K562 (cell line): ENCODE measurements around the gene ATP6V0E2. TPM values are rescaled to one million over a fixed set of nuclear protein-coding genes. Genes with fewer than 3 reads are reported as not detected.

Experiments
- BRD4 ChIP-seq: fragments of 200-600 bp; sonication (generic); IDR thresholded peaks from 2 replicates; pipeline ENCODE4 v1.6.1; 2017; ENCODE audit warnings: inconsistent platforms
- CBX3 ChIP-seq, 2 experiments: IDR thresholded peaks; 1 replicate in 1 of 2; 2 replicates in 1 of 2; pipeline ENCODE4 v1.6.1; 2012; ENCODE audit warnings: inconsistent platforms in 2 of 2, low read length in 2 of 2, borderline replicate concordance in 1 of 2, control low read depth in 1 of 2
- ETV6 ChIP-seq, 3 experiments: fragments of 150-350 bp in 1 of 3; sonication (generic) in 1 of 3; formaldehyde crosslinking in 1 of 3; IDR thresholded peaks; 2 replicates each; pipeline versions ENCODE4 v1.6.1 to v1.8.0; 2014 to 2022; ENCODE audit warnings: borderline replicate concordance in 2 of 3, low read depth in 2 of 3, antibody characterized with exemption in 1 of 3, low read length in 1 of 3, mild to moderate bottlenecking in 1 of 3, missing genetic modification reagents in 1 of 3
- FOS ChIP-seq: IDR thresholded peaks from 3 replicates; pipeline ENCODE4 v1.6.1; 2011; ENCODE audit not compliant: insufficient read length; ENCODE audit errors: extremely low read depth
- GMEB1 ChIP-seq: fragments of 250-450 bp; sonication (Bioruptor Pico); IDR thresholded peaks from 2 replicates; pipeline ENCODE4 v1.4.0; 2020; ENCODE audit warnings: mild to moderate bottlenecking
- HES1 ChIP-seq: fragments of 450-650 bp; IDR thresholded peaks from 2 replicates; pipeline ENCODE4 v1.6.1; 2016; ENCODE audit warnings: low read depth, mild to moderate bottlenecking, moderate library complexity
- JUN ChIP-seq, 2 experiments: sonication (generic) in 1 of 2; formaldehyde crosslinking in 1 of 2; IDR thresholded peaks; 2 replicates each; pipeline versions ENCODE4 v1.6.1 to v1.8.0; 2012 to 2022; ENCODE audit warnings: borderline replicate concordance in 2 of 2, mild to moderate bottlenecking in 2 of 2, improper control_type of control experiment in 1 of 2, low read depth in 1 of 2, low read length in 1 of 2, missing genetic modification reagents in 1 of 2
- MYNN ChIP-seq, 2 experiments: sonication (generic); formaldehyde crosslinking in 1 of 2; IDR thresholded peaks; 2 replicates each; pipeline versions ENCODE4 v1.5.0 to v1.6.1; 2016 to 2020; ENCODE audit warnings: antibody characterized with exemption in 1 of 2, missing genetic modification reagents in 1 of 2
- NEUROD1 ChIP-seq: fragments of 150-350 bp; IDR thresholded peaks from 2 replicates; pipeline ENCODE4 v1.6.1; 2014; ENCODE audit warnings: borderline replicate concordance, low read length, low read depth; ENCODE audit not compliant: partially characterized antibody
- RNF219 ChIP-seq: fragments of 250-450 bp; sonication (Bioruptor Pico); IDR thresholded peaks from 2 replicates; pipeline ENCODE4 v1.5.0; 2022; ENCODE audit warnings: mild to moderate bottlenecking
- U2AF1 ChIP-seq: fragments of 200-400 bp; formaldehyde crosslinking; optimal IDR thresholded peaks from 2 replicates; pipeline ENCODE3; 2017; ENCODE audit warnings: mild to moderate bottlenecking, low read depth, low read length, moderate library complexity
- U2AF2 ChIP-seq: fragments of 200-400 bp; formaldehyde crosslinking; optimal IDR thresholded peaks from 2 replicates; pipeline ENCODE3; 2017; ENCODE audit warnings: low read depth, mild to moderate bottlenecking, low read length
- VEZF1 ChIP-seq: fragments of 200-800 bp; sonication (Bioruptor generic); IDR thresholded peaks from 2 replicates; pipeline ENCODE4 v1.6.1; 2017; ENCODE audit warnings: missing genetic modification characterization, missing compliant biosample characterization
- ZBTB2 ChIP-seq: fragments of 450-650 bp; IDR thresholded peaks from 2 replicates; pipeline ENCODE4 v1.6.1; 2016; ENCODE audit warnings: antibody characterized with exemption
- ZNF263 ChIP-seq: sonication (generic); formaldehyde crosslinking; IDR thresholded peaks from 2 replicates; pipeline ENCODE4 v1.8.0; 2022; ENCODE audit warnings: mild to moderate bottlenecking, missing genetic modification reagents, borderline replicate concordance
- polyA plus RNA-seq, 8 experiments: library from polyadenylated mRNA; depleted of rRNA in 4 of 8; stranded (reverse) in 5 of 8; unstranded in 3 of 8; fragments of >200 nt; fragmentation: Nextera tagmentation in 2 of 8; fragmentation: Illumina TruSeq in 1 of 8; extraction: Ambion mirVana in 2 of 8; extraction: Trizol in 1 of 8; gene quantifications; 2 replicates each; pipeline versions ENCODE4 v1.2.1 to v1.2.3, GENCODE V29; 2011 to 2014; ENCODE audit warnings: inconsistent platforms in 1 of 8, missing spikeins in 1 of 8
- total RNA-seq, 7 experiments: library from RNA; depleted of rRNA in 6 of 7; stranded (reverse); fragments of >200 nt in 6 of 7; fragmentation: Illumina TruSeq in 2 of 7; extraction: Trizol in 2 of 7; gene quantifications; 2 replicates each; pipeline versions ENCODE4 v1.2.1 to v1.2.3, GENCODE V29; 2011 to 2021; ENCODE audit warnings: low replicate concordance in 1 of 7

ATP6V0E2 gene
- total and polyA plus RNA-seq, 9 of the 15 experiments (the other 6 are each of a cell fraction or from before 2014, with no cell fraction given): 0.55 to 18.5 (median 10.9) TPM

GRCh38 chr7:149824748-149825566 is 48.8 kb upstream of the ATP6V0E2 start (continued):
- TF ChIP-seq RNF219: no peak
- TF ChIP-seq U2AF2: no peak
- TF ChIP-seq ETV6 (IDR thresholded peaks at IDR 0.05; ENCODE audit: borderline replicate concordance in 1 of 2, low read depth in 2 of 2, low read length in 1 of 2): no peak
- TF ChIP-seq ETV6 (CRISPR knock-in tag; IDR thresholded peaks at IDR 0.05; ENCODE audit: borderline replicate concordance): no peak
- TF ChIP-seq NEUROD1: no peak
- no peak for TF ChIP-seq MYNN (IDR thresholded peaks at IDR 0.05)
- TF ChIP-seq MYNN (CRISPR knock-in tag; IDR thresholded peaks at IDR 0.05): no peak
- TF ChIP-seq JUN (IDR thresholded peaks at IDR 0.05; ENCODE audit: borderline replicate concordance, low read depth, low read length): no peak
- no peak for TF ChIP-seq JUN (CRISPR knock-in tag; IDR thresholded peaks at IDR 0.05; ENCODE audit: borderline replicate concordance)
- no peak for TF ChIP-seq BRD4
- TF ChIP-seq ZBTB2: no peak
- TF ChIP-seq VEZF1 (CRISPR knock-in tag): peak; percentile 31; the same call in 1 of the 2 replicates
- no peak for TF ChIP-seq U2AF1
- no peak for TF ChIP-seq FOS
- TF ChIP-seq ZNF263 (CRISPR knock-in tag): 0 out of 2 replicates have a peak, but pooled peaks have one; percentile 36
- TF ChIP-seq HES1: no peak
- peak in 1 of 2 experiments; percentile 30; a peak in 1 of 3 replicates for TF ChIP-seq CBX3 (IDR thresholded peaks at IDR 0.05; ENCODE audit: borderline replicate concordance in 1 of 2, low read length in 2 of 2)
- no peak for TF ChIP-seq GMEB1
